RKO (cell line): Measurements from ENCODE around the gene DEPDC1B.
"Not testable (repeated sequence)": the region's sequence is repeated elsewhere in the genome, so short reads cannot be mapped to it uniquely, and the experiment has no call there.

Source experiments
- DNase-seq: peaks from one replicate; pipeline ENCODE4 v3.0.0-alpha.2; 2016; ENCODE audit warnings: low spot score

DEPDC1B gene

GRCh38 chr5:60648175-60648574 is 51.8 kb downstream of the DEPDC1B start:
- no peak for DNase-seq

DNA sequence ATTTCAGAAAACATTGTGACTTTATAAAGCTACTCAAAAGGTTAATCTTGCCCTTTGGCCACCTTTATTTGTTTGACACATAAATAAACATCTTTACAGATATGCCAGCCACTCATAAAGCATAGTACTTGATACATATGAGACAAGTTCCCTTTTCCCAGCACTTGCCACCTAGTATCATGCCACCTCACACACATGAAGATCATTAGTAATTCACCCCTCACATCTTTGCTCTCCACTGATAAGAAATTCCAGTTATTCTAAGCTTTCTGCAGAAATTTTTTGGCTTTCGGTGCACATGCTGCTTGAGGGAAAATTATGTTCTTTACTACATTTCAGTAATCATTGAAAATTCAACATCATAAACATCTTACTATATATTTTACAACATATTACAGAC is 59.1 kb downstream of the DEPDC1B start:
- no peak for DNase-seq

DNA sequence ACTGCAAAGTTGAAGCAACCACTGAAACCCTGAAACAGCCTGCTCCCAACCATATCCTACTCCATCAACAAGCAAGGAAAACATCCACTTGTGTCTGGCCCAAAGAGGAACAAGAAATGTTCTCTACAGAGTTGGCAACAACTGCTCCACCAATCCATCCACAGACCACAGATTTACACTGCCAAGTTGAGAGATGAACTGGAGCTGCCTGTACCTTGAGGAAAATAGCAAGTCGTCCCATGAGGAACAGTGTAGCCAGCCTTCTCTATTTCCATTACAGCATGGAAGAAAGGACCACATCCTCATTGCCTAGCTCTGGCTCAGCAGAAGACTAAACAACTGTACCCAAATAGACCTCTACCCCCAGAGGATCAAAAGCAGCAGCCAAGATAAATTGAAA is 60.4 kb downstream of the DEPDC1B start:
- DNase-seq: no peak

DNA sequence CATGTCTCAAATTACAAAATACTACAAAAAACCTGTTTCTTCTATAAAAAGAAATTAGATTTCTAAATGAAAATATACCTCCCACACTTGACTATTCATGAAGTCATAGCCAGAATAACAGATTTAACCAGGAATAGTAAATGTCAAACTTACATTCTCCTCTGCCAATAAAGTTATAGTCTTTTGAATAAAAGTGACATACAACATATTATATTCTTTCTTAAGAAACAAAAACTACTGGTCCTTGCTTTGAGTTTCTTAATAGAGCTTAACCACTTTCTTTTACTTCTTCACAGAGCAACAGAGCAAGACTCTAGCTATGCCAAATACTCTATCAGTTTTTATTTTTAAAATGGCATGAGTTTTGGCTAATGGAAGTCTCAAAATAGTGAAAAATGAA is 61.7 kb downstream of the DEPDC1B start:
- DNase-seq: no peak

GRCh38 chr5:60636644-60637043 is 63.3 kb downstream of the DEPDC1B start:
- DNase-seq: no peak

GRCh38 chr5:60636001-60636400 is 64.0 kb downstream of the DEPDC1B start:
- no peak for DNase-seq

DNA sequence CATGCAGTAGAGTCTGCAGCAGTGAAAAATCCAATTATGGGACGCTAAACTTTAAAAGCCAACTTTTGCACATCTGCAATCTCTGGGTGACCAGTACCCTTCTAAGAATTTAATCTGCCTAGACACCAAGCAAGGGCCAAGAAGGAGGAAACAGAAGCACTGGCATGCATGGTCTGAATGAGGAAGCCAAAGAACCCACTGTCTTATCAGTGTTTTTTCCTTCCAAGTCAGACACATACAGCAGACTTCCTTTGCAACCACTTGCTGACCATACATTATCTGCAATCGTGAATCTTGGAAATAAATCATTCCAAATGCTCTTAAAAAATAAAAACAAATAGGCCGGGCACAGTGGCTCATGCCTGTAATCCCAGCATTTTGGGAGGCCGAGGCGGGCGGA is 65.9 kb downstream of the DEPDC1B start:
- DNase-seq: no peak

GRCh38 chr5:60633341-60633740 is 66.6 kb downstream of the DEPDC1B start:
- no peak for DNase-seq

GRCh38 chr5:60632153-60632552 is 67.8 kb downstream of the DEPDC1B start:
- DNase-seq: no peak

DNA sequence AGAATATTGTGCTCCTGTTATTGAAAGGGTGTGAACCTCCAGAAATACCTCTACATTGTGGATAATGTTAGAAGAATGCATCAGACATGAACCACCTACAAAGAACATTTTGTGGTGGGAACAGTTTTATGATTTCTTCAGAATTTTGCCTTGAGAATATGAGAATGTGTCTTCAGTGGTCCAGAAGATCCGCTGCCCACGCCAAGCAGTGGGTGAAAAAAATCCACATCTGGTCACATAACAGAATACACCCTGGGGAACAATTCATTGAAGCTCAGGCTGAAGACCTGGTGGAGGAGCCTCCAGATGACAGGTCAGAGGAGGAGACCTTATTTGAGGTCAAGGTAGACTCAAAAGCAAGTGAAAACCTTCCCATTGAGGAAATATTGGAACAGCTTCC is 69.1 kb downstream of the DEPDC1B start:
- DNase-seq: no peak

GRCh38 chr5:60630179-60630578 is 69.8 kb downstream of the DEPDC1B start:
- no peak for DNase-seq

GRCh38 chr5:60624875-60625274 is 75.1 kb downstream of the DEPDC1B start:
- DNase-seq: not testable (repeated sequence)

- not testable (repeated sequence) for DNase-seq
These were observed 79.2 kb downstream of the DEPDC1B start for GRCh38 chr5:60620752-60621151.

- no peak for DNase-seq
These were observed 86.1 kb downstream of the DEPDC1B start for GRCh38 chr5:60613826-60614225.

- DNase-seq: no peak
These were observed 88.7 kb downstream of the DEPDC1B start for GRCh38 chr5:60611099-60611740.

- no peak for DNase-seq
These were observed 95.2 kb downstream of the DEPDC1B start for GRCh38 chr5:60604771-60605170.

DNA sequence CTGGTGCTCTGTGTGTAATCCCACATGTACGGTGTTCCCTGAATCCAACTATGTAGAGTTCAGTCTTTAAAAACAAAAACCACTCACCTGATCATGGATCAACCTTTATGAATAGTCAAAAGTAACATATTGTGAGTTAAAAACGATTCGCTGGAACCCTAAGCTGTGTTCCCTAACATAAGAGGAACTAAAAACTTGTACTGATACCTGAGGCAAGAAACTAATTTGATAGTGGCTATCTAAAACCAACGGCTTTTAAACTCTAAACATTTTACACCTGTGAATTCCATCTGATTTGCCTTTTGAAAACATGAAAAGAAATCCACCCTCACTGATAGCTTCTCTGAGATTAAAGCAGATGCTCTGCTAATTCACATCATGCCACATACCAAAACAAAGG is 101.5 kb downstream of the DEPDC1B start:
- DNase-seq: no peak

GRCh38 chr5:60597572-60598320 is 102.2 kb downstream of the DEPDC1B start:
- no peak for DNase-seq

- no peak for DNase-seq
These were observed 105.1 kb downstream of the DEPDC1B start for GRCh38 chr5:60594715-60595477.

DNA sequence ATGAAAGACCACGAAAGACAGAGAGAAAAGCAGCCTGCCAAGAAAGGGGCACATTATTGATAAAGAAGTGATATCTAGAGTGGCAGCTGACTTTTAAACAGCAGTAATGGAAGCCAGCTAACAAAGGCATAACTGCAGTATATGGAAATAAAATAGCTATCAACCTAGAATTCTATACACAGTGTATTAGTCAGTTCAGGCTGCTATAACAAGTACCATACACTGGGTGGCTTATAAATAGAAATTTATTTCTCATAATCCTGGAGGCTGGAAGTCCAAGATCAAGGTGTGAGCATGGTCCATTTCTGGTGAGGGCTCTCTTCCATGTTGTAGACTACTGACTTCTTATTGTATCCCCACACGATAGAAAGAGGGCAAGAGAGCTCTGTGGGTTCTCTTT is 109.8 kb downstream of the DEPDC1B start:
- no peak for DNase-seq

DNA sequence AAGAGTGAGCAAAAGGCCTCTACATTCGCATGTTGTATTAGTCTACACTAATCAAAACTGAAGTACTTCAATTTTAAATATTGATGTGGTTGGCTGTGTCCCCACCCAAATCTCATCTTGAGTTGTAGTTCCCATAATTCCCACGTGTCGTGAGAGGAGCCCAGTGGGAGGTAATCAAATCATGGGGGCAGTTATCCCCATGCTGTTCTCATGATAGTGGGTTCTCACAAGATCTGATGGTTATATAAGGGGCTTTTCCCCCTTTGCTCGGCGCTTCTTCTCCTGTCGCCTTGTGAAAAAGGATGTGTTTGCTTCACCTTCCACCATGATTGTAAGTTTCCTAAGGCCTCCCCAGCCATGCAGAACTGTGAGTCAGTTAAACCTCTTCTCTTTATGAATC is 112.7 kb downstream of the DEPDC1B start:
- not testable (repeated sequence) for DNase-seq

DNA sequence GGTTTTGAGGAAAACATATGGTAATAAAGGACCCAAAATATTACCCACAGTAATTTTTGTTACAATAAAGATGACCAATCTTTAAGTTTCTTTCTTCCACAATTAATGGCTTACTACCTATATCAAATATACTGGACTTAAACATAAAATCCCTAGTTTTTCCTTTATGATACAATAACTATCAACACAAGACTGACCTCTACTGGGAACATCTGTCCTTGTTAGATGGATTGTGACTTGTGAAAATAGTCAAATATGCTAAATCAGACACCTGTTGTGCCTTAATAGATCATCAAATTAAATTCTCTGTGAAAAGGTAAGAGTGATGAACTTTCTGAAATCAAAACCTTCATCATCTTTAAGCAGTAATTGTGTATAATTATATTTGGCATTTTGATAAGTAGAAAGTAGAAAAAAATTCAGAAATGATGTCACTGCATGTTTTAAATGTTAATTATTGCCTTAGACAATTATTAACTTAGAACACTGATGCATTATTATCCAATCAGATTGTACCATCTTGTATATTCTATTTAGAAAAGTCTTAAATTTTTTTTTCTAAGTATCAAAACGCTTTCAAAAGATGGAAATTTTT is 113.6 kb downstream of the DEPDC1B start:
- DNase-seq: peak; percentile 38

- no peak for DNase-seq
These were observed 114.3 kb downstream of the DEPDC1B start for GRCh38 chr5:60585618-60586017.
